ENCODE measurements around the gene DAPK2. TPM values are rescaled to one million over a fixed set of nuclear protein-coding genes. Genes with fewer than 3 reads are reported as not detected.
A peak's percentile ranks its signal among the peaks of the same experiment; 100 is the strongest.
"Not testable (repeated sequence)": the region's sequence is repeated elsewhere in the genome, so short reads cannot be mapped to it uniquely, and the experiment has no call there.

Gene DAPK2
- 0.88 TPM for total RNA-seq

DNA sequence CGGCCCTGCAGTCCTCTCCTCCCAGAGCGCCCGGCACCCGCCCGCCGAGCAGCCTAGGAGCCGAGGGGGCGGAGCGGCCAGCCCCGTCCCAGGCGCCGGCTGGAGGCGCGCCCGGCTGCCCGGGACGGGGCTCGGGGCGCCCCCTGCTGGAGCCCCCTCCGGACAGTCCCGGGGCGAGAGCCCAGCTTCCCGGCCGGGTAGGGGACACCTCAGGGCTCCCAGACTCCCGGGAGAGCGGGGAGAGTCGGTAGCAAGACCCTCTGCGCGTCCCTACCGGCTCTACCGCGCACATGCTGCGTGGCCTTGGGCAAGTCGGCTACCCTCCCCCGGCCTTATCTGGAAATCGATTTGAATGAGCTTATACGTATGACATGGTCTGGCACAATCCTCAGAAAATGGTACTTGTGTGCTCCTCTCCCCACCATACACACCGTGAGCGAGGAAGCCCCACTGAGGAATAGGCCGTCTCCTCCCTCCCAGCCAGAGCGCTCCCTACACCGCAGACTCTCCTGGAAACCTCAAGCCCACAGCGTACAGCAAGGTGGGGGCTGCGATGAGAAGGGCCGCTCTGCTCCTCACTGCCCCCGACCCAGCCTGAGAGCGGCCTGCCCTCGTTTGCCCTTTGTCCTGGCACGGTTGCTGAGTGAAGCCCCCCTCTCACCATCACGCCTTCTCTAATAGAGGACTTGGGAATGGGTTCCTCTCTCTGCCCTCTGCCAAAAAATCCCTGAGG is at the start of gene DAPK2:
DAPK2 (minus strand) TSS at position 65 of the 733 bp plus-strand sequence. CDS start 6,224 bp downstream, outside the sequence.
- ATAC-seq (peak; percentile 96), DNase-seq (ENCODE audit: low spot score) (peak; percentile 78)

DNA sequence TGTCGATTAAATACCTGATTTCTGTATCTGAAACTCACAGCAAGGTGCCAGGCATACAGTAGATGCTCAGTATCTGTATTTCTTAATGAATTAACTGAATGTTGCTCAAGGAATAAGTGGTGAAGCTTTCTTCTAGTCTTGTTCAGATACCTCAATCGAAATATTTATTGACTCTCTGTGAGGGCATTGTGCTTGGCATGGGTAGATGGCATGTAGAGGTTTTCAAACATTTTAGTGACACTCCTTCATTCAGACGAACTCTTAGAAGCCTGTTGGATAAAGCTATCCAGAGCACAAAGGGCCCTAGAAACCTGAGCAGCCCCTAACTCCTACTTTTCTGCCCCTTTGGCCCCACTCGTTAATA is 49.1 kb upstream of the DAPK2 start:
- ATAC-seq (no peak), DNase-seq (ENCODE audit: low spot score) (no peak)

DNA sequence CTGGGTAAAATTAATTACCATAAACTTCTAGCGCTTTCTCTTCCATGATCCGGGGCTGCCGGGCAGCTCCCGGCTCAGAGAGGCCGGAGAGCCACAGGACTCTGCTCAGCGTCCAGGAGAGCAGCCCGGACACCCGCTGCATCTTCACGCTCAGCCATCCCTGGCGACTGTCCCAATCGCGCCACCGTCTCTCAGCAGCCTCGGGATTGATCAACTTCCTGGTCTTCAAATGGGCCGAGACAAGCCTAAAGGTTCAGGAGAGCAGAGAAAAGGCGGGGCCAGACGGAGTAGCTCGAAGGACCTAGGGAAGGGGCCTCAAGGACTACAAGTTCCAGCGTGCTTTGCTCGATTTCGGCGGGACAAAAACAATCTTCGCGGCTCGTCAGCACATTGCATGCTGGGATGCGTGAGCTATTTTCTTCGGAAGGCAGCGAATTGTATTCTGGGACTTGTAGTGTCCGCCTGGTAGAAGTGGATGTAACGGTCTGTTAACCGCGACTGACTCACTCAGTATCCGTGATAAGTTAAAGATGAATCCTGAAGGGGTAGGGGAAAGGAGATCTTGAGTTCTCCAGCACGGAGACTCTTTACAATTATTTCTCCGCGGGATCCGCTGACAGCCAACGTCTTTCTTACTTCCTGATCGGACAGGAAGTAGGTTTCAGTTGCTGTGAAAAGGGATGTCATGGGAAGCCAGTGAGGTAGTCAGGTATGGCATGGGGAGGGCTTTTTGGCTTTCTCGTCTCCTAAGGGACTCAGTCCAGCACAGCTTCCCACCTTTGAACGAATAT is 47.5 kb upstream of the DAPK2 start, which contains the start of gene CIAO2A:
CIAO2A (minus strand) TSS at position 212 of the 791 bp plus-strand sequence; CDS start at position 142, 70 bp downstream.
- DNase-seq (ENCODE audit: low spot score) = peak; percentile 97
- ATAC-seq = peak; percentile 78

DNA sequence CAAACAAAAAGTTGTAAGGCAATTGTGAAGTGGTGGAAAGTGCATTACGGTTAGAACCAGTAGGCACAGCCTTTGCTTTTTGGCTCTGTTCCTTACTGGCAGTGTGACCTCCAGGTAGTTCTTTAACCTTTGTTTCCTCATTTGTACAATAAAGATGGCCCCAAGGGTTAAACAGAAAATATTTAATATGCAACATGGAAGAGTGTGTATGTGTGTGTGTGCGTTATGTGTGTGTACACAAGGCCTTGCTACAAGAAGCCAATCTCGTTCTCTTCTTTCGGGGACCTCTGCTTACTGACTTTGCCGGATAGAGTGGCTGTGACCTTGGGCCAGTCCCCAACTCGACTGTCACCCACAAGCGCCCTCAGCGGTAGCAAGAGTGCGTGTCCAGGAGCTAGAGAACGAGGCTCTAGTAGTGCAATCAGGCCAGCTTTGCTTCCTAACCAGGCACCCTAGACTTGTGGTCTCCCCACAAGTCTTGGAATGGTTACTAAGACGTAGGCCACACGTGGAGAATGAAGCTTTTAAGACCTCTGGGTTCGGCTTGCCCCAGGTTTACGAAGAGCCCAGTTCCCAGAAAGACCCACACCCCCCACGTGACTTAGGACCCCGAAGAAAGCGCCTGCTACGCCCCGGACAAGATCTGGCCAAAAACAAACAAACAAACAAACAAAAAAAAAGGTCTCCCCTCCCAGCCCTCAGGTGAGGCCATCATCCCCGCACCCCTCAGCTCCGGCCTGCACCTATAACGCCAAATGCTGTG is 46.8 kb upstream of the DAPK2 start:
- peak; percentile 51 for ATAC-seq
- DNase-seq (ENCODE audit: low spot score) = peak; percentile 78

DNA sequence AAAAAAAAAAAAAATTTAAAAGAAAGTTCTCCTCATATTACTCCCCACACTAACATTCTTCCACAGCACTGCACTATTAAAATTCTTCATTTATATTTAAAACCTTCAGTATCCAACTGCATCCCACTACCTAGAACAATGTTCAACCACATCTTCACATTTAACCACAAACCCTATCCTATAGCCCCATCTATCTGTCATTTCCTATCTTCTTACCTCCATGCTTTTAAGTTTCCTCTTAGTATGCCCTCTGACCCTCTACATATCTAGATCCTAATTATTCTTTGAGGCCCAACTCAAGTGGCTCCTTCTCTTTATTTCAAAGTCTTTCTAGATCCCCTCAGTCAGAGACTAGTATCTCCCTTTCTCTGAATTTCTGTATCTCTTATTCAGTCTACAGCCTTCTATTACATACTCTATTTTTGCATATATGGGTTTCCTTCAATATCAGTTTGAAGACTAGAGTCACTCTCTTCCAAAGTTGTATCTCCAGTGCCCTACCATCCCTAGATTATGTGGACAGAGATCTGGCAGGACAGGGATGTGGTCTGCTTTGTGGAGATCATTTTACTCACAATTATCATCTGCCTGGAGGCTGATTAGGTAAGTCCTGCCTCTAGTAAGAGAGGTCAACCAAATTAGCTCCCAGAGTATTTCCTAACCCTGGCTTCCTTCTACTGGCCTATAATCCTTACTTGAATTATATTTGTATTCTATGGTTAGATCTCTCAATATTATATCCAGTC is 46.0 kb upstream of the DAPK2 start:
- ATAC-seq (peak; percentile 2), DNase-seq (ENCODE audit: low spot score) (no peak)

DNA sequence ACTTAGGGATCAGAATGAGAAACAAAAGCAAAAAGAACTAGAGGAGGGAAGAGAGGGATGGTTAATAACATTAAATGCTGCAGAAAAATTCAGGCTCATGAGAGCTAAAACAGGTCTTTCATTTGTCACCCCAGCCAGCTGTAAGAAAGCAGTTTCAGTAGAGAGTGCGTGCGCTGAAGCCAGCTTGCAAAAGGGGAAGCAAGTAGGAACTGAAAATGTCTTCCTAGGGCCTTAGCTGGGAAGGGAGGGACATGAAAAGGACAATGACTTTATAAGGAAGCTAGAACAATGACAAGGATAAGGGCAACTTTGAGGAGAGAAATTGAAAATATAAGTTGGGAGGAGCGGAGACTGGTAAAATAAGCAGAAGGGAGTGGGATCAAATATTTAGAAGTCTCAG is 44.2 kb upstream of the DAPK2 start:
- ATAC-seq (no peak), DNase-seq (ENCODE audit: low spot score) (no peak)

DNA sequence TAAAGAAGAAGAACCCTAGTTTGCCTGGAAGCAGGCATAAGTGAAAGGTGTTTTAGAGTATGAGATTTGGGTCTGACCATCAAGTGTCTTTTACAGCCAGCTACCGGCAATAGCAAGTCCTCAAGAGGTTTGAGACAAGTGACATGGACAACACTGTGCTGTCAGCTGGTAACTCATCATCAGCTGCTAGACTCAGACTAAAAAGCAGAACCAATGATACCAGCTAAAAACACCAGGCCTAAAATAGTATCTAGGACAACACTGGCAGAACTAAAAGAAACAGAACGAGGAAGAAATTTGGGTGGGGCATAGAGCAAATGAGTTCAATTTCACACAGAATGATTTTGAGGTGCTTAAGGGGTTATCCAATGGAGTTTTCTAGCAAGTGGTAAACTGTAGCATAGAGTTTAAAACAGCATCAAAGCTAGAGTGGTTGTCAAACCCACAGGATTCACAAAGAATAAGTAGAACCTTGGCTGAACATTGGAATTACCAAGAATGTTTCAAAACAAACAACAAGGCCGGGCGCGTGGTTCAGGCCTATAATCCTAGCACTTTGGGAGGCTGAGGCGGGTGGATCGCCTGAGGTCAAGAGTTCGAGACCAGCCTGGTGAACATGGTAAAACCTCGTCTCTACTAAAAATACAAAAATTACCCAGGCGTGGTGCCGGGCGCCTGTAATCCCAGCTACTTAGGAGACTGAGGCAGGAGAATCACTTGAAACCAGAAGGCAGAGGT is 43.4 kb upstream of the DAPK2 start:
- DNase-seq (ENCODE audit: low spot score) (no peak), ATAC-seq (no peak)

DNA sequence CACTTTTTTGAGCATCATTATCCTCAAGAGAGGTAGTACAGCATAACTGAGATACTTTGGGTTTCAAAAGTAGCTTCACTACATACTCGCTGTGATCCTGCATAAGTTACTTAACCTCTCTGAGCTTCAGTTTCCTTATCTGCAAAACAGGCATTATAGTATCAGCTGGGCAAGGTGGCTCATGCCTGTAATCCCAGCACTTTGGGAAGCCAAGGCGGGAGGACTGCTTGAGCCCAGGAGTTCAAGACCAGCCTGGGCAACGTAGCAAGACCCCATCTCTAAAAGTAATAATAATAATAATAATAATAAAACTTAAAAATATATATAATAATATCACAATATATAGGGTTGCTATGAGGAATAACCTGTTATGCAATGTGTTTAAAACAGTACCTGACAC is 36.5 kb upstream of the DAPK2 start:
- DNase-seq (ENCODE audit: low spot score) (no peak), ATAC-seq (no peak)

DNA sequence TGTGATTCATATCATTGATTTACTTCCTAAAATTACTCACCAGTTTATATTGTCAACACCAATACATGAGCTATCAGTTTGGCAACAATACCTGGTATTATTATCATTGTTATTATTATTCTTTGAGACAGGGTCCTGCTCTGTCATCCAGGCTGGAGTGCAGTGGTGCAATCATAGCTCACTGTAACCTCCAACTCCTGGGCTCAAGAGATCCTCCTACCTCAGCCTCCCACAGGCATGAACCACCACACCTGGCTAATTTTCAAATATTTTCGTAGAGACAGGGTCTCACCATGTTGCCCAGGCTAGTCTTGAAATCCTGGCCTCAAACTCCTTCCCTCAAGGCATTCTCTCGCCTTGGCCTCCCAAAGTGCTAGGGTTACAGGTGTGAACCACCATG is 27.2 kb upstream of the DAPK2 start:
- DNase-seq (ENCODE audit: low spot score); ATAC-seq: not testable (repeated sequence)

DNA sequence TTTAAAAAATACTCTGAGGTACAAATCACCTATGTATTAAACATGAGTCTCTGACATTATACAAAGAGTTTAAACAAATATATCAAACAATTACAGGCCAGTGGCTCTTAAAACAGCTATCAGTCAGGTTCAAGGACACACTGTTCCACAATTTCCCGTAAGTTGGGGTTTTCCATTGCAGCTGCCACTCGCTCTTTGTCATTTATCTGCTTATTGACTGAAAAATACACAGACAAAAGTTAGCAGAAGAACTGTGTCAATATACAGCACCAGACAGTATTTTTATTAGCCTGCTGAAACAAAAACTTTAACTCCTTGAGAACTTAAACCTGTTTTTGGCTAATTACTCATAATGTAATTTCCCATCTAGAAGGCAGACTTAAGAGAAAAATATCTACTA is 26.5 kb upstream of the DAPK2 start:
- peak; percentile 47 for ATAC-seq
- peak; percentile 82 for DNase-seq (ENCODE audit: low spot score)

DNA sequence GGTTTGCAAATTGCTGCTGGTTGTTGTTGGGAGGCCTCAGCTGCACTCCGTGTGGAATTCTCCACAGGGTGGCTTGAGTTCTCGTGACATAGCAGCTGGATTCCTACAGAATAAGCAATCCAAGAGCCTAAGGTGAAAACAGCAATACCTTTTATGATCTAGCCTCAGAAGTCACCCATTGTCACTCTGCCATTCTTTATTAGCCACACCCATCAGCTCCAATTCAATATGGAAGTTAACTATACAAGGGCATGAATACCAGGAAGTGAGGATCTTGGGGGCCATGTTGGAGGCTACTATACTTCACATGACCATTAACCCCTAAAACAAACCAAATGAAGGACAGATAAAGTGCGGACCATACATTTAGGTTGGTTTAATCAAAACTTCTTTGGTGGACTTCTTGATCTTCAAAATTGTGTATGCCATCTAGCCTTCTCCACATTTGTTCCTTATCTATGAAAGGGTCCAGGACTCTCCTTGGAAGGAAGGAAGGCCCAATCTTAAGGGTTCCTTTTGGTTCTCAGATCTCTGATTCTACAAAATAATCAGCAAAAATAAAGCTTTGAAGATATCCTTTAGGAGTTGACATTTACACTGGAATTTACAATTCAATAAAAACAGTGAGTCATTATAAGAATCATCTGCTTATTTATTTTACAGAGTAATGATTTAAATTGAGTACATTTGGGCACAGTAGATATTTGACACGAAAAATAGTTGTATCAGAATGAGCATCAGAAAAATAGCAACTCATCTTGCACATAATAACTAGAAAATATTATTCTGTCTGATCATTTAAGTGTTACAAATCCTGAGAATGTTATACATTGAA is 25.9 kb upstream of the DAPK2 start:
- ATAC-seq = no peak
- DNase-seq (ENCODE audit: low spot score) = no peak

DNA sequence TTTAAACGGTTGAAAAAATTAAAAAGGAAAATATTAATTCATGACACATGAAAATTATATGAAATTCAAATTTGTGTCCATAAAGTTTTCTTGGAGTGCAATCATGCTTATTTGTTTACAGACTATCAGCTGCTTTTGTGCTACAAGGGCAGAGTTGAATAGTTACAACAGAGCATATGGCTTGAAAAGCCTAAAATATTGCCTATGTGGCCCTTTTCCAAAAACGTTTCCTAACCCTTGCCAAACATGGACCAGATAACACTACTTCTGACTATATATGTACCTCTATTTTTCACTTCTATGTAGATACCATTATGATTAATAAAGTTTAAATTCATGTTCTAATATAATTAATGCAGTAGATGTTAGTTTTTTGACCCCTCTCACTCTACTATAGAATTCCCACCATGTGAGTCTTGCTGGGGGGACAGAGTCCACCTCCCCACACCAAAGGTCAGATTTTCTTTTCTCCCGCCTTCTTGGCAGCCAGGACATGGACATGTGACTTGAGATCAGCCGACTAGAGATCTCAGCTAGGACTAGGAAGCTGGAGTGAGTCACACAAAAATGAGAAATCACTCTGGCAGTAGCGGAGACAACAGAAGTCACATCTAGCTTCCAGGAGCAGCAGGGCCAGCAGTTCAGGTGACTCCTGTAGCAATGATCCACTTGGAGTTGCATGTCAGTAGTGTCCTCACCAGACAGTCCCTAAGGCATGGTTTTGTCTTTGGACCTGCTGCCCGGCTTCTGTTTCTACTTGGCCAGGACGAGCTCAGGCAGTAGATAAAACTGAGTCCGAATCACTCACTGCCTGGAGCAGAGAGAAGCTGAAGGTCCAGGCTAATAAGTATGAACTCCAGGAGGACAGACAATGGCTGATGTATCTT is 24.9 kb upstream of the DAPK2 start:
- peak; percentile 91 for DNase-seq (ENCODE audit: low spot score)
- peak; percentile 71 for ATAC-seq

DNA sequence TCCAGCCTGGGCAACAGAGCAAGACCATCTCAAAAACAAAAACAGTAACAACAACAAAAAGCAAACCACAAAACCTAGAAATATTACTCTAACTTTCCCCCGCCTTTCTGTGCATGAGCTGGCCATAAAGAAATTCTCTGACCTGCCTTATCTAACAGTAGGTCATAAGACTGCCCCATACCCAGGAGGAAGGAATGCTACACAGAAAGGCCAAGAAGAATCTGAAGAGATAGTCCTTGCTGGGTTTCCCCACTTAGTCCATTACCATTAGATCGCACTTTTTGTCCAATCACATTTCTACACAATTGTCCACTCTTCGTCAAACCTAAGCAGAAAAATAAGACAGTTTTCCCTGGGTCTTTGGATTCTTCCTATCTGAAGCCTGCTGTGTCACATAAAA is 23.8 kb upstream of the DAPK2 start:
- ATAC-seq = no peak
- DNase-seq (ENCODE audit: low spot score) = no peak

DNA sequence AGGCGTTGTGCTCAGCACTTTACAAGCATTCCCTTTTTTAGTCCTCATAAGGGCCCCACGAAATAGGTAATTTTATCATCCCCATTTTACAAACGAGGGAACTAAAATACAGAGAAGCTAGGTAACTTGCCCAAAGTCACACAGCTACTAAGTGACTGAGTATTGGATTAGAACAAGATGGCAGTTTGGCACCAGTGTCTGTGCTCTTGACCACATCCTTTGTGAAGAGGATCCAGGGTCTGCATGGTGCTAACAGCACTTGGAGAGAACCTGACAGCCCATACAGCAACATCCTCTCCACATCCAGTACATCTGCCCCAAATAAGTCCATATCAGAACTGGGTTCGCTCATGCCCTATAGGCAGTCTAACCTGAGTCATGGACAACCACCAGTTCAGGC is 21.8 kb upstream of the DAPK2 start:
- ATAC-seq (no peak), DNase-seq (ENCODE audit: low spot score) (peak; percentile 35)

DNA sequence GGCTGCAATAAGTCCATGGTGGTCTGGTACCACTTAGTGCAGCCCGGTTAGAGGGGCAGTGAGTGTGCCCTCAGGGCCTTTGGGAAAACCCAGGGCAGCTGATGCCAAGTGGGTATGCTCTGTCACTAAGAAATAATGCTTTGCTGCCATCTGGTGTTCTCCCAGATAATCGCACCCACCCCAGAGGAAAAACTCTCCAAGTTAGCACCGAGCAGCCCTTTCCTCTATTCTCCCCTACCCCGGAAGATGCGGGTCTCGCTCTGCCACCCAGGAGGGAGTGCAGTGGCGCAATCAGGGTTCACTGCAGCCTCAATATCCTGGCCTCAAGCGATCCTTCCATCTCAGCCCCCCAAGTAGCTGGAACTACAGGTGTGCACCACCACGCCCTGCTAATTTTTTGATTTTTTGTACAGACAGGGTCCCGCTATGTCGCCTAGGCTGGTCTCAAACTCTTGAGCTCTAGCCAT is 21.3 kb upstream of the DAPK2 start:
- ATAC-seq = peak; percentile 71
- DNase-seq (ENCODE audit: low spot score) = peak; percentile 70

DNA sequence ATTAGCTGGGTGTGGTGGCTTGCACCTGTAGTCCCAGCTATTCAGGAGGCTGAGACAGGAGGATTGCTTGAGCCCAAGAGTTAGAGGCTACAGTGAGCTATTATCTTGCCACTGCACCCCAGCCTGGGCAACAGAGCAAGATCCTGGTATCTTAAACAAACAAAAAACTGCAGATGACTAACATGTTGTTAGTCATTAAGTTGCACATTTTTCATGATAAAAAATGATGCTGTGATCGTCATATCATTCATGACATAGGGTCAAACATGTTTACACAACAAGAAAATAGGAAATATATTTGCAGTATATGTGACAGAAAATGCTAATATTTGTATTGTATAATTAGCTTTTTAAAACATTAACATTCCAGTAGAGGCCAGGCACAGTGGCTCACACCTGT is 20.2 kb upstream of the DAPK2 start:
- DNase-seq (ENCODE audit: low spot score) = peak; percentile 11
- no peak for ATAC-seq

DNA sequence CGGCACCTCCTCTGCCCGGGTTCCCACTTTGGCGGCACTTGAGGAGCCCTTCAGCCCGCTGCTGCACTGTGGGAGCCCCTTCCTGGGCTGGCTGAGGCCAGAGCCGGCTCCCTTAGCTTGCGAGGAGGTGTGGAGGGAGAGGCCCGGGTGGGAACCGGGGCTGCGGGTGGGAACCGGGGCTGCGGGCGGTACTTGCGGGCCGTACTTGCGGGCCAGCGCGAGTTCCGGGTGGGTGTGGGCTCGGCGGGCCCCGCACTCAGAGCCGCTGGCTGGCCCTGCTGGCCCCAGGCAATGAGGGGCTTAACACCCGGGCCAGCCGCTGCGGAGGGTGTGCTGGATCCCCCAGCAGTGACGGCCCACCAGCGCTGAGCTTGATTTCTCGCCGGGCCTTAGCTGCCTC is 14.4 kb upstream of the DAPK2 start:
- ATAC-seq (no peak), DNase-seq (ENCODE audit: low spot score) (no peak)

DNA sequence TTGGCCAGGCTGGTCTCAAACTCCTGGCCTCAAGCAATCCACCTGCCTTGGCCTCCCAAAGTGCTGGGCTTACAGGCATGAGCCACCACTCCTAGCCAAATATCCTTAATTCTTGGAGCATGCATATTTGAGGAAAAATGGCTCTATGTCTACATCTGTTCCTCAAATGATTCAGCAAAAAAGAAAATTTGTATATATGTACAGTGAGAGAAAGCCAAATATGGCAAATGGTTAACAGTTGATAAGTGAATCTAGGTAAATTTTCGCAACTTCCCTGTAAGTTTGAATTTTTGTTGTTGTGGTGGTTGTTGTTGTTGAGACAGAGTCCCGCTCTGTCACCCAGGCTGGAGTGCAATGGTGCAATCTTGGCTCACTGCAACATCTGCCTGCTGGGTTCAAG is 12.8 kb upstream of the DAPK2 start:
- not testable (repeated sequence) for ATAC-seq; DNase-seq (ENCODE audit: low spot score)
